MM.1S (cell line): ENCODE results near the gene PRMT7.

ENCODE experiments used
- CTCF ChIP-seq: fragments of 300-600 bp; sonication (generic); IDR thresholded peaks from 2 replicates; pipeline ENCODE4 v1.5.1; 2016; ENCODE audit warnings: antibody characterized with exemption, low read length, mixed read lengths
- EZH2 ChIP-seq: fragments of 300-600 bp; sonication (generic); optimal IDR thresholded peaks from 2 replicates; pipeline ENCODE3; 2017; ENCODE audit warnings: low read depth, mild to moderate bottlenecking, antibody characterized with exemption, low read length, mixed read lengths

- no peak for TF ChIP-seq CTCF
- TF ChIP-seq EZH2 = no peak
These were observed 40.5 kb upstream of the PRMT7 start for GRCh38 chr16:68270353-68270752.
